ENCODE results near the gene CELA2B. TPM values are rescaled to one million over a fixed set of nuclear protein-coding genes. Genes with fewer than 3 reads are reported as not detected.

CELA2B gene
- polyA plus RNA-seq, 2 of the 4 experiments (the other 2 are of a cell fraction) = not detected

Other genes with a start within 250 kb of the CELA2B start
- gene FHAD1, start 228.9 kb upstream of the CELA2B start, polyA plus RNA-seq (2011; rRNA removed) = 0.28 and 0.31 TPM in 2 replicates
- gene FHAD1, start 228.9 kb upstream of the CELA2B start, polyA plus RNA-seq (2017; fragmentation: RNase III; extraction: RNeasy Plus Mini Kit Qiagen cat#74134 plus additional on column Dnase treatment) = 0.32 to 0.45 TPM (median 0.37 TPM) in 3 replicates
- gene EFHD2, start 66.2 kb upstream of the CELA2B start, polyA plus RNA-seq (2011; rRNA removed) = 26.5 and 33.1 TPM in 2 replicates
- gene EFHD2, start 66.2 kb upstream of the CELA2B start, polyA plus RNA-seq (2017; fragmentation: RNase III; extraction: RNeasy Plus Mini Kit Qiagen cat#74134 plus additional on column Dnase treatment) = 96.2 to 127 TPM (median 108 TPM) in 3 replicates
- gene CTRC, start 37.7 kb upstream of the CELA2B start, polyA plus RNA-seq (2011; rRNA removed) = 0.14 and 0.52 TPM in 2 replicates
- 0.14 to 0.25 TPM (median 0.18 TPM) in 3 replicates for gene CTRC, start 37.7 kb upstream of the CELA2B start, polyA plus RNA-seq (2017; fragmentation: RNase III; extraction: RNeasy Plus Mini Kit Qiagen cat#74134 plus additional on column Dnase treatment)
- not detected in 2 replicates for gene CELA2A, start 19.4 kb upstream of the CELA2B start, polyA plus RNA-seq (2011; rRNA removed)
- not detected in 3 replicates for gene CELA2A, start 19.4 kb upstream of the CELA2B start, polyA plus RNA-seq (2017; fragmentation: RNase III; extraction: RNeasy Plus Mini Kit Qiagen cat#74134 plus additional on column Dnase treatment)
- 16.1 and 19.6 TPM in 2 replicates for gene CASP9, start 48.1 kb downstream of the CELA2B start, polyA plus RNA-seq (2011; rRNA removed)
- gene CASP9, start 48.1 kb downstream of the CELA2B start, polyA plus RNA-seq (2017; fragmentation: RNase III; extraction: RNeasy Plus Mini Kit Qiagen cat#74134 plus additional on column Dnase treatment) = 11.0 to 13.3 TPM (median 11.6 TPM) in 3 replicates
- gene DNAJC16, start 50.7 kb downstream of the CELA2B start, polyA plus RNA-seq (2011; rRNA removed) = 12.5 and 15.3 TPM in 2 replicates
- gene DNAJC16, start 50.7 kb downstream of the CELA2B start, polyA plus RNA-seq (2017; fragmentation: RNase III; extraction: RNeasy Plus Mini Kit Qiagen cat#74134 plus additional on column Dnase treatment) = 4.6 to 5.5 TPM (median 4.9 TPM) in 3 replicates
- gene AGMAT, start 108.9 kb downstream of the CELA2B start, polyA plus RNA-seq (2011; rRNA removed) = 10.3 and 10.7 TPM in 2 replicates
- 11.9 to 13.1 TPM (median 12.9 TPM) in 3 replicates for gene AGMAT, start 108.9 kb downstream of the CELA2B start, polyA plus RNA-seq (2017; fragmentation: RNase III; extraction: RNeasy Plus Mini Kit Qiagen cat#74134 plus additional on column Dnase treatment)
- 8.6 and 11.1 TPM in 2 replicates for gene DDI2, start 141.4 kb downstream of the CELA2B start, polyA plus RNA-seq (2011; rRNA removed)
- gene DDI2, start 141.4 kb downstream of the CELA2B start, polyA plus RNA-seq (2017; fragmentation: RNase III; extraction: RNeasy Plus Mini Kit Qiagen cat#74134 plus additional on column Dnase treatment) = 5.5 to 7.0 TPM (median 6.3 TPM) in 3 replicates
- gene PLEKHM2, start 208.2 kb downstream of the CELA2B start, polyA plus RNA-seq (2011; rRNA removed) = 14.7 and 19.4 TPM in 2 replicates
- gene PLEKHM2, start 208.2 kb downstream of the CELA2B start, polyA plus RNA-seq (2017; fragmentation: RNase III; extraction: RNeasy Plus Mini Kit Qiagen cat#74134 plus additional on column Dnase treatment) = 20.0 to 21.8 TPM (median 21.5 TPM) in 3 replicates

Data from A549 (cell line).